ENCODE measurements around the gene MCTP1. TPM values are rescaled to one million over a fixed set of nuclear protein-coding genes. Genes with fewer than 3 reads are reported as not detected.

The MCTP1 gene
- total RNA-seq: 0.77 and 3.7 TPM in 2 replicates

DNA sequence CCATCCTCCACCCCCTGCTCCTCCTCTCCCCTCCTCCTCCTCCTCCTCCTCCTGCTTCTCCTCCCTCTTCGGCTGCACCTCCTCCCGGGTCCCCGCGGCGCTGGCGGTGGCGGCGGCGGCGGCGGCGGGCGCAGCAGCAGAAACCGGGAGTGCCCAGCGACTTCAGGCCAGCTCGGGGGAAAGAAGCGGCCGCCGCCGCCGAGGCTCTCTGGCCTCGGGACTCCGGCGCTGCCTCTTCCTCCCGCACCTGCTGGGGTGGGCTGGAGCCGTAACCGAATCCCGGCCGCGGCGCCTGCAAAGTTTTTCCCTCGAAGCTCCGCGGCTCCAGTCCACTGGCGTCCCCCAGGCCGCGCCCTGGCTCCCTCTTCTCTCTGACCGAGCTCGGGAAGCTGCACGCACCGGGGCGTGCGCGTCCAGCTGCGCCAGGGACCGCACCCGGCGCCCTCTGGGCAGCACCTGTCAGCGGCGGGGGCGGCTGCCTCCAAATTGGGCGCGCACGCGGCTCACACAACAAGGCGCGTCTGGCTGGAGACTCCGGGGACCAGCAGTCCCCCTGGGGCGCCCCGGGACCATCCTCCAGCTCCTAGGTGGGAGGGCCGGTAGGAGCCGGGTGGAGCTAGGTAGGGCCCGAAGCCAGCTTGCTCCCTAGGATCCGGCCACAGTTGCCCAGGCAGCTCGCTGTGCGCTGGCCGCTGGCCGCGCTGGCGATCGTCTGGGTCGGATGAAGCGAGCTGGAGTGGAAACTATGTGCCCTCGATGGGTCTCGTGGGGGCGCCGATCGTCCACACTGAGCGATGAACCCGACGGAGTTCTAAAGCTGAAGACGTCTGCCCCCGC lies at the start of gene MCTP1:
Gene MCTP1 (minus strand): TSS at position 523 of the 837 bp plus-strand sequence.

Other genes with a start within 250 kb of the MCTP1 start
- not detected in 2 replicates for gene FAM81B, start 106.3 kb upstream of the MCTP1 start, total RNA-seq

Data from regular cardiac myocyte (primary cell).